SK-N-MC (cell line): ENCODE measurements around the gene OSR1.

ENCODE experiments used
- EZH2 ChIP-seq: fragments of 200-600 bp; sonication (generic); IDR thresholded peaks from one replicate; pipeline ENCODE4 v1.6.1; 2017; ENCODE audit warnings: antibody characterized with exemption
- POLR2AphosphoS5 ChIP-seq: IDR thresholded peaks from 2 replicates; pipeline ENCODE4 v1.6.1; 2012; ENCODE audit warnings: mild to moderate bottlenecking, low read depth, low read length, borderline replicate concordance

DNA sequence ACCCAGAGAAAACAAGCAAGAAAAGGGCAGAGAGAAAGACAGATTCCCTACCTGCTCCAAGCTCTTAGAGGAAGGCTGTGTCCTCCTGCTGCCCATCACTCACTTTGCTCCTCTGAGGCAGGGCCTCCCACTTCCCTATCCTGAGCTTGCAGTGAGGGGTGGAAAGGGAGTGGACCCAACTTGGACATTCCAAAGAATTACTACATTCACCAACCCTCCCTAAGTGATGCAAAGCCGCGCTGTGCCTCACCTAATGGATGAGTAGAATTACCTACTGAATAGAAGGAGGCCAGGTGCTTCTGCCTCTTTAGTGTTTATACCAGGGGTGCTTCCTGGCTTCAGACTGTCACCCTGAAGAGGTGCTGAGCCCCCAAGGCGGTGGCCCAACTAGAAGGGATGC, 5.6 kb upstream of the OSR1 start:
- TF ChIP-seq POLR2AphosphoS5 (no peak), EZH2 (no peak)
